Cardiac ventricle fibroblast (primary cell): ENCODE data around the gene LIG3. TPM values are rescaled to one million over a fixed set of nuclear protein-coding genes. Genes with fewer than 3 reads are reported as not detected.

Experiments
- total RNA-seq: library from RNA; depleted of rRNA; stranded (reverse); fragments of >200 nt; gene quantifications from 2 replicates; pipeline ENCODE4 v1.2.3, GENCODE V29; 2015

The LIG3 gene
- 8.6 and 19.8 TPM in 2 replicates for total RNA-seq

DNA sequence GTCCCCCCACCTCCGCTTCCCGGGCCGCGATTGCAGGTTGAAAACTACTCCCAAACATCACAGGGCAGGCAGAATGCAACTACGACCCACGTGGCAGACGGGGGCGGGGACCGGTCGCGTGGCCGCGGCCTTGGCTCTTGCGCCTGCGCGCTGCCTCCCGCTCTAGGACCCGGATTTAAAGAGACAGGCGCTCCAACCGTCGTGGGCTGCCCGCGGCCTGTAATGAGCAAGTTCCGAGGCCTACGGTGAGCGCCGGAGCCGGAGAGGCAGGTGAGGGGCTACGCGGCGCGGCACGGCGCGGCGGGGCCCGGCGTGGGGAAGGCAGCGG is at the start of gene LIG3:
TSS of gene LIG3 (plus strand) at position 160 of the 328 bp plus-strand sequence. CDS start 2,494 bp downstream, outside the sequence.

DNA sequence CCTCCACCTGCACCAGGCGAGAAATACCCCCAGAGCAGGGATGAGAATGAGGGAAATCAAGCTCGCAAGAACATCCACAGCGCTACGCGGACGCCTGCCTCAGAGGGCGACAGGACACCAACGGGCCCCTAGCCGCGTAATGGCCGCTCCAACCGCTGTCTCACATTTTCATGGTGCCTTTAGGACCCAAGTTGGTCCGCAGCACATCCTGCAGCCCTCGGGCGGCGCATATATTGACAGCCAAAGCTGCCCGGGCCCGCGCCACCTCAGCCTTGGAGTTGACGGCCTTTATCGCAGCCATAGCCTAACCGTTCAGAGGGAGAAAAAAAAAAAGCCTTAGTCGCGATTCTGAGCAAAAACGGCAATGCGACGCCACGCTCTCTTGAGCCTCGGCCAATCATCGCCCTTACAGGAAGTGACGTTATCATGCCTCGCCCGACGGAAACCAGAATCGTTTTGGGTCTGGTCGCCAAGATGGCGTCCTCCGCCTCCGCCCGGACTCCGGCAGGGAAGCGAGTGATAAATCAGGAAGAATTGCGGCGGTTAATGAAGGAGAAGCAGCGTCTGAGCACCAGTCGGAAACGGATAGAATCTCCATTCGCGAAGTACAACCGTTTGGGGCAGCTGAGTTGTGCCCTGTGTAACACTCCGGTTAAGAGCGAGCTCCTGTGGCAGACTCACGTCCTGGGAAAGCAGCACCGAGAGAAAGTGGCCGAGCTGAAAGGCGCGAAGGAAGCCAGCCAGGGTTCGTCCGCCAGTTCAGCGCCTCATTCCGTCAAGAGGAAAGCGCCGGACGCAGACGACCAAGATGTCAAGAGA is 19.0 kb upstream of the LIG3 start, which contains the start of the genes CCT6B and ZNF830:
TSS of gene CCT6B (minus strand) at position 368 of the 819 bp plus-strand sequence. CDS start at position 301, 67 bp downstream.
TSS of gene ZNF830 (plus strand) at position 448 of the 819 bp plus-strand sequence. CDS start at position 475, 27 bp downstream.

Other genes with a start within 250 kb of the LIG3 start
- gene CCT6B, start 19.1 kb upstream of the LIG3 start, total RNA-seq = 0.69 and 1.5 TPM in 2 replicates
- gene ZNF830, start 19.0 kb upstream of the LIG3 start, total RNA-seq = 10.0 and 11.3 TPM in 2 replicates
- 10.4 and 27.0 TPM in 2 replicates for gene RFFL, start 83.2 kb downstream of the LIG3 start, total RNA-seq
- gene RAD51D, start 139.3 kb downstream of the LIG3 start, total RNA-seq = 5.8 and 7.8 TPM in 2 replicates
- not detected in 2 replicates for gene FNDC8, start 141.1 kb downstream of the LIG3 start, total RNA-seq
- gene NLE1, start 161.8 kb downstream of the LIG3 start, total RNA-seq = 11.6 and 16.2 TPM in 2 replicates
- gene UNC45B, start 167.3 kb downstream of the LIG3 start, total RNA-seq = not detected in 2 replicates
- not detected in 2 replicates for gene SLC35G3, start 213.9 kb downstream of the LIG3 start, total RNA-seq